GM12892 (cell line): ENCODE measurements around the gene RUFY4.

Experiments used
- POLR2A ChIP-seq: IDR thresholded peaks from 2 replicates; pipeline ENCODE4 v1.6.1; 2011; ENCODE audit warnings: low read depth, low read length, control low read depth
- TAF1 ChIP-seq: IDR thresholded peaks from 2 replicates; pipeline ENCODE4 v1.6.1; 2011; ENCODE audit warnings: low read depth, mild to moderate bottlenecking, control low read depth, low read length, borderline replicate concordance

- TF ChIP-seq TAF1, result no peak
- TF ChIP-seq POLR2A, result no peak
These were observed 56.6 kb downstream of the RUFY4 start, which contains the start of gene CXCR2 for GRCh38 chr2:218125626-218126080.
